ENCODE results near the gene PDCD6IP.

The PDCD6IP gene

DNA sequence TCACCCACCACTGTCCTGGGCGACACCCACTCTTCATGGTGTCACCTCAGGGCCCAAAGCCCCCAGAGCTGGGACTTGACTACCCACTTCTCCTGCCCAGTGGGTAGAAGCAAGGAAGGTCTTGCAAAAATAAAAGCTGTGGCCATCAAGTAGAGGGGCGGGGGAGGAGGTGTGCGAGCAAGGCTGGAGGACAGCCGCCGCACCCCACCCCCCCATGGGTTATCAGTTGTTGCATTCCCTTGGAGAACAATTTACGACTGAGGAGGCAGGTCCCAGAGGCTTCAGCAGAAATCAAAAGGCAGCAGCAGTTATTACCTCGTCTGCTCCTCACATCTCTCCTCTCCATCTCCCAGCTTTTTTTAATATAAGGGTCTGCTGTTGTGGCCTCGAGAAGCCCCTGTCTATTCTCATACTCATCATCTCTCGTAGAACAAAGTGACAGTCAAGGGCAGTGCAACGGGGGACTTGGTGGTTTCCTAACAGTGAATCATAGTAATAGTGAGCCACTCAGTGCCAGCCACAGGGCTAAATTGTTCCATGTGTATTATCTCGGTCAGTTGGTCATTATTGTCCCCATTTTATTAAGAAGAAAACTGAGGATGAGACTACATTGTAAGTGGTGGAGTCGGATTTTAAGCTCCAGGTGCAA lies 116.4 kb downstream of the PDCD6IP start:
- TF ChIP-seq CTCF (IDR thresholded peaks at IDR 0.05; ENCODE audit: insufficient read depth, low read depth, low read length, missing control alignments): no peak
- DNase-seq (ENCODE audit: low read depth): no peak
- no peak overlapping the region for H3K4me3 ChIP-seq (ENCODE audit: low read length)

- no peak overlapping the region for H3K4me3 ChIP-seq (ENCODE audit: low read length)
- peak; percentile 43 for TF ChIP-seq CTCF (IDR thresholded peaks at IDR 0.05; ENCODE audit: insufficient read depth, low read depth, low read length, missing control alignments)
- DNase-seq (ENCODE audit: low read depth): peak; percentile 54
Measured at GRCh38 chr3:33915796-33916546, 117.5 kb downstream of the PDCD6IP start.

- no peak for DNase-seq (ENCODE audit: low read depth)
- TF ChIP-seq CTCF (IDR thresholded peaks at IDR 0.05; ENCODE audit: insufficient read depth, low read depth, low read length, missing control alignments): no peak
- H3K4me3 ChIP-seq (ENCODE audit: low read length): no peak overlapping the region
Measured at GRCh38 chr3:33918126-33918756, 119.8 kb downstream of the PDCD6IP start.
